ENCODE results near the gene CRYGN. TPM values are rescaled to one million over a fixed set of nuclear protein-coding genes. Genes with fewer than 3 reads are reported as not detected.

Gene CRYGN
- total and polyA plus RNA-seq, 2 experiments from 2014 or later = 0.59 to 1.5 TPM

- no peak for TF ChIP-seq NANOG (IDR thresholded peaks at IDR 0.05; ENCODE audit: borderline replicate concordance)
- TF ChIP-seq REST (IDR thresholded peaks at IDR 0.05; ENCODE audit: unreplicated experiment) = no peak
- no peak for TF ChIP-seq POLR2AphosphoS5 (IDR thresholded peaks at IDR 0.05; ENCODE audit: low read depth)
- TF ChIP-seq ZNF331 (CRISPR knock-in tag; IDR thresholded peaks at IDR 0.05; ENCODE audit: low read depth) = no peak
- TF ChIP-seq CTCF (conservative IDR thresholded peaks at IDR 0.05; ENCODE audit: low read depth in 2 of 2) = no peak
- no peak for TF ChIP-seq JUNB (IDR thresholded peaks at IDR 0.05; ENCODE audit: unreplicated experiment)
- TF ChIP-seq ETS1 (IDR thresholded peaks at IDR 0.05) = no peak
- no peak for TF ChIP-seq EZH2phosphoT487 (IDR thresholded peaks at IDR 0.05; ENCODE audit: unreplicated experiment)
- TF ChIP-seq CREB1 (CRISPR knock-in tag; IDR thresholded peaks at IDR 0.05; ENCODE audit: low read depth) = no peak
- TF ChIP-seq ZNF114 (CRISPR knock-in tag; IDR thresholded peaks at IDR 0.05) = no peak
- no peak for TF ChIP-seq ZNF462 (CRISPR knock-in tag; IDR thresholded peaks at IDR 0.05)
- no peak for TF ChIP-seq STAT1 (IDR thresholded peaks at IDR 0.05; ENCODE audit: unreplicated experiment)
- TF ChIP-seq EZH2 (IDR thresholded peaks at IDR 0.05; ENCODE audit: low read depth, unreplicated experiment) = no peak
- no peak overlapping the region for H2AFZ ChIP-seq
- H3K27ac ChIP-seq (ENCODE audit: low read depth) = no peak overlapping the region
- Mint-ChIP-seq H3K27me3 (ENCODE audit: insufficient read depth, low read depth, poor library complexity) (peaks cover 7% of the 10 kb centered on the region), H3K4me1 (peaks cover 6% of the 10 kb centered on the region), H3K9me3 (peaks cover 37% of the 10 kb centered on the region), H3K4me3 (no peak overlapping the region), H3K27ac (no peak overlapping the region), H3K36me3 (ENCODE audit: low read depth) (peaks cover 14% of the 10 kb centered on the region; the same call in 2 of the 3 replicates)
- H3K9me2 ChIP-seq (ENCODE audit: insufficient read depth) = no peaks in the 10 kb centered on the region
- DNase-seq (ENCODE audit: low spot score) = no peak
- H3K27me3 ChIP-seq (ENCODE audit: insufficient read depth) = no peaks in the 10 kb centered on the region
- no peak overlapping the region for H3K4me2 ChIP-seq
- no peak for ATAC-seq
- H3F3A ChIP-seq (replicated peaks; ENCODE audit: low read depth) = no peaks in the 10 kb centered on the region
- H3K36me3 ChIP-seq (ENCODE audit: insufficient read depth) = no peaks in the 10 kb centered on the region; the same call in 1 of the 2 replicates
- H3K4me3 ChIP-seq = no peak overlapping the region
- H3K79me2 ChIP-seq (replicated peaks; ENCODE audit: insufficient read depth) = no peaks in the 10 kb centered on the region
- no peaks in the 10 kb centered on the region for H4K20me1 ChIP-seq (replicated peaks; ENCODE audit: insufficient read depth)
- peaks cover 4% of the 10 kb centered on the region for H3K4me1 ChIP-seq (ENCODE audit: insufficient read depth)
Observed at GRCh38 chr7:151423226-151423625, 16.7 kb downstream of the CRYGN start.

Data from GM23338 (cell line).